Mesenchymal stem cell (in vitro differentiated cells and primary cell): Measurements from ENCODE around the gene TRIP13.

Experiments
- DNase-seq: peaks from one replicate; pipeline ENCODE4 v3.0.0-alpha.2; 2013
- H2AFZ ChIP-seq: one replicate; pipeline ENCODE4 v1.6.1; 2013; ENCODE audit warnings: low read depth, mild to moderate bottlenecking, control low read depth, inconsistent platforms, low read length, moderate library complexity
- H2AK5ac ChIP-seq: 2 replicates; pipeline ENCODE4 v1.6.1; 2013; ENCODE audit warnings: low read length, moderate library complexity, mild to moderate bottlenecking, inconsistent platforms; ENCODE audit not compliant: severe bottlenecking
- H2BK120ac ChIP-seq: one replicate; pipeline ENCODE4 v1.6.1; 2013; ENCODE audit warnings: low read depth, mild to moderate bottlenecking, inconsistent platforms, low read length, moderate library complexity
- H2BK12ac ChIP-seq, 2 experiments: one replicate each; pipeline ENCODE4 v1.6.1; 2013; ENCODE audit warnings: inconsistent platforms in 2 of 2, low read length in 2 of 2, mild to moderate bottlenecking in 2 of 2, moderate library complexity in 2 of 2, control low read depth in 1 of 2
- H2BK15ac ChIP-seq: one replicate; pipeline ENCODE4 v1.6.1; 2013; ENCODE audit warnings: mild to moderate bottlenecking, low read depth, inconsistent platforms; ENCODE audit not compliant: poor library complexity, severe bottlenecking
- H2BK5ac ChIP-seq: 2 replicates; pipeline ENCODE4 v1.6.1; 2013; ENCODE audit warnings: low read depth, mild to moderate bottlenecking, low read length, control low read depth, inconsistent platforms; ENCODE audit not compliant: poor library complexity, severe bottlenecking
- H3K14ac ChIP-seq, 2 experiments: one replicate each; pipeline ENCODE4 v1.6.1; 2013; ENCODE audit warnings: inconsistent platforms in 2 of 2, low read length in 2 of 2, control low read depth in 1 of 2, mild to moderate bottlenecking in 1 of 2, moderate library complexity in 1 of 2
- H3K18ac ChIP-seq, 2 experiments: one replicate each; pipeline ENCODE4 v1.6.1; 2013; ENCODE audit warnings: inconsistent platforms in 2 of 2, low read length in 2 of 2, control low read depth in 1 of 2, low read depth in 1 of 2, mild to moderate bottlenecking in 1 of 2
- H3K23ac ChIP-seq, 2 experiments: one replicate each; pipeline ENCODE4 v1.6.1; 2013; ENCODE audit warnings: inconsistent platforms in 2 of 2, low read length in 2 of 2, mild to moderate bottlenecking in 2 of 2, moderate library complexity in 2 of 2, control low read depth in 1 of 2
- H3K27ac ChIP-seq: 2 replicates; pipeline ENCODE4 v1.5.1; 2013; ENCODE audit warnings: mild to moderate bottlenecking, moderate library complexity, low read length, control low read depth, inconsistent platforms; ENCODE audit not compliant: poor library complexity, severe bottlenecking
- H3K27me3 ChIP-seq, 2 experiments: 2 replicates each; pipeline versions ENCODE4 v1.6.1 to v1.7.0; 2013; ENCODE audit warnings: low read length in 2 of 2, mild to moderate bottlenecking in 2 of 2, moderate library complexity in 2 of 2, control low read depth in 1 of 2, inconsistent platforms in 1 of 2; ENCODE audit not compliant: control insufficient read depth in 1 of 2, insufficient read depth in 1 of 2
- H3K36me3 ChIP-seq, 2 experiments: 2 replicates each; pipeline versions ENCODE4 v1.6.1 to v1.7.0; 2013; ENCODE audit warnings: low read length in 2 of 2, control low read depth in 1 of 2, inconsistent platforms in 1 of 2, low read depth in 1 of 2, mild to moderate bottlenecking in 1 of 2; ENCODE audit not compliant: insufficient read depth in 2 of 2, control insufficient read depth in 1 of 2
- H3K4ac ChIP-seq, 2 experiments: one replicate each; pipeline ENCODE4 v1.6.1; 2013; ENCODE audit warnings: inconsistent platforms in 2 of 2, low read length in 2 of 2, mild to moderate bottlenecking in 2 of 2, moderate library complexity in 2 of 2, control low read depth in 1 of 2, low read depth in 1 of 2
- H3K4me1 ChIP-seq: 2 replicates; pipeline ENCODE4 v1.6.1; 2013; ENCODE audit warnings: low read depth, low read length, control low read depth; ENCODE audit not compliant: control insufficient read depth, insufficient read depth
- H3K4me2 ChIP-seq: 2 replicates; pipeline ENCODE4 v1.6.1; 2013; ENCODE audit warnings: low read length, mild to moderate bottlenecking, inconsistent platforms; ENCODE audit not compliant: poor library complexity, severe bottlenecking
- H3K4me3 ChIP-seq, 2 experiments: 2 replicates each; pipeline versions ENCODE4 v1.5.1 to v1.7.0; 2013; ENCODE audit warnings: low read length in 2 of 2, mild to moderate bottlenecking in 2 of 2, control low read depth in 1 of 2, low read depth in 1 of 2; ENCODE audit not compliant: insufficient read depth in 1 of 2
- H3K79me1 ChIP-seq: replicated peaks from 2 replicates; pipeline ENCODE4 v1.6.1; 2013; ENCODE audit warnings: mild to moderate bottlenecking, control low read depth, low read length, inconsistent platforms; ENCODE audit not compliant: poor library complexity, severe bottlenecking
- H3K9ac ChIP-seq: 2 replicates; pipeline ENCODE4 v1.7.0; 2013; ENCODE audit warnings: mild to moderate bottlenecking, low read length, moderate library complexity
- H3K9me3 ChIP-seq: 2 replicates; pipeline ENCODE4 v1.7.0; 2013; ENCODE audit warnings: mild to moderate bottlenecking, low read length; ENCODE audit not compliant: control insufficient read depth
- H4K8ac ChIP-seq: one replicate; pipeline ENCODE4 v1.6.1; 2013; ENCODE audit warnings: inconsistent platforms, mild to moderate bottlenecking, low read length, moderate library complexity
- H4K91ac ChIP-seq: one replicate; pipeline ENCODE4 v1.6.1; 2013; ENCODE audit warnings: mild to moderate bottlenecking, low read length, inconsistent platforms
- WGBS: methylation state at CpG from one replicate; pipeline ENCODE4 v1.1.7; 2013; ENCODE audit warnings: mixed read lengths; 5-methylcytosine and 5-hydroxymethylcytosine counted together

The TRIP13 gene

GRCh38 chr5:935510-936084, 42.9 kb downstream of the TRIP13 start:
- H2BK5ac ChIP-seq = no peak overlapping the region
- no peak overlapping the region for H3K27ac ChIP-seq
- H3K4me1 ChIP-seq = no peaks in the 10 kb centered on the region
- H3K4ac ChIP-seq = no peak overlapping the region
- no peak overlapping the region for H3K4me2 ChIP-seq
- H2BK120ac ChIP-seq = no peak overlapping the region
- H2BK12ac ChIP-seq = no peak overlapping the region
- no peaks in the 10 kb centered on the region for H3K36me3 ChIP-seq
- no peak overlapping the region for H4K8ac ChIP-seq
- H3K4me3 ChIP-seq = no peak overlapping the region
- no peak overlapping the region for H4K91ac ChIP-seq
- no peak overlapping the region for H2AK5ac ChIP-seq
- peaks cover 60 to 79% of the 10 kb centered on the region in 2 experiments for H3K27me3 ChIP-seq
- no peak overlapping the region for H3K9ac ChIP-seq
- H3K9me3 ChIP-seq = no peaks in the 10 kb centered on the region
- H2BK15ac ChIP-seq = no peak overlapping the region
- no peak overlapping the region for H3K14ac ChIP-seq
- WGBS = 84% methylated on average over 5 of the region's 5 CpGs
- H3K18ac ChIP-seq = peak overlapping the region in 1 of 2 experiments; percentile 51
- no peak for DNase-seq
- no peak overlapping the region for H3K23ac ChIP-seq
- no peak overlapping the region for H2AFZ ChIP-seq
- H3K79me1 ChIP-seq = no peaks in the 10 kb centered on the region

GRCh38 chr5:936149-937144, 43.8 kb downstream of the TRIP13 start:
- 92% methylated on average over 18 of the region's 19 CpGs for WGBS

GRCh38 chr5:937151-937924, 44.7 kb downstream of the TRIP13 start:
- H3K9ac ChIP-seq = no peak overlapping the region
- no peak overlapping the region for H2BK5ac ChIP-seq
- H2BK120ac ChIP-seq = no peak overlapping the region
- H2BK15ac ChIP-seq = no peak overlapping the region
- H2BK12ac ChIP-seq = peak overlapping the region in 1 of 2 experiments; percentile 15
- H3K79me1 ChIP-seq = no peaks in the 10 kb centered on the region
- no peak overlapping the region for H4K8ac ChIP-seq
- H3K4me1 ChIP-seq = no peaks in the 10 kb centered on the region
- H3K4me3 ChIP-seq = no peak overlapping the region
- no peak overlapping the region for H3K14ac ChIP-seq
- H3K4me2 ChIP-seq = no peak overlapping the region
- H2AFZ ChIP-seq = no peak overlapping the region
- H3K27ac ChIP-seq = no peak overlapping the region
- no peak overlapping the region for H3K4ac ChIP-seq
- DNase-seq = no peak
- H4K91ac ChIP-seq = no peak overlapping the region
- no peaks in the 10 kb centered on the region for H3K9me3 ChIP-seq
- H3K27me3 ChIP-seq = peaks cover 43 to 71% of the 10 kb centered on the region in 2 experiments
- no peak overlapping the region for H3K18ac ChIP-seq
- no peaks in the 10 kb centered on the region for H3K36me3 ChIP-seq
- 88% methylated on average over 14 of the region's 14 CpGs for WGBS
- H2AK5ac ChIP-seq = no peak overlapping the region
- no peak overlapping the region for H3K23ac ChIP-seq

More at GRCh38 chr5:936149-937144, 43.8 kb downstream of the TRIP13 start:
- Histone ChIP-seq H4K8ac (no peak overlapping the region), H3K4me2 (no peak overlapping the region), H3K27ac (no peak overlapping the region), H3K4me3 (no peak overlapping the region), H3K9me3 (no peaks in the 10 kb centered on the region), H3K4ac (no peak overlapping the region), H3K23ac (no peak overlapping the region), H3K9ac (no peak overlapping the region), H3K4me1 (no peaks in the 10 kb centered on the region), H2AFZ (no peak overlapping the region), H4K91ac (no peak overlapping the region), H2BK15ac (no peak overlapping the region), H2BK5ac (no peak overlapping the region), H2BK12ac (no peak overlapping the region), H3K79me1 (no peaks in the 10 kb centered on the region), H3K36me3 (no peaks in the 10 kb centered on the region), H3K14ac (no peak overlapping the region), H3K27me3 (peaks cover 52 to 76% of the 10 kb centered on the region in 2 experiments), H2AK5ac (no peak overlapping the region), H3K18ac (no peak overlapping the region), H2BK120ac (no peak overlapping the region)
- no peak for DNase-seq

GRCh38 chr5:939368-939767, 46.7 kb downstream of the TRIP13 start:
- WGBS = 88% methylated on average over 7 of the region's 7 CpGs
- Histone ChIP-seq H3K9ac (no peak overlapping the region), H3K4me2 (no peak overlapping the region)

More at GRCh38 chr5:939368-939767, 46.7 kb downstream of the TRIP13 start:
- Histone ChIP-seq H3K9me3 (no peaks in the 10 kb centered on the region), H2AFZ (no peak overlapping the region), H3K23ac (no peak overlapping the region), H3K36me3 (no peaks in the 10 kb centered on the region), H4K8ac (no peak overlapping the region), H2BK15ac (no peak overlapping the region), H4K91ac (no peak overlapping the region), H3K14ac (no peak overlapping the region), H2BK5ac (no peak overlapping the region), H3K79me1 (no peaks in the 10 kb centered on the region), H3K4ac (no peak overlapping the region), H3K27me3 (peaks cover 51 to 77% of the 10 kb centered on the region in 2 experiments), H3K27ac (no peak overlapping the region), H3K4me1 (no peaks in the 10 kb centered on the region), H3K4me3 (no peak overlapping the region), H2AK5ac (no peak overlapping the region), H3K18ac (no peak overlapping the region), H2BK12ac (no peak overlapping the region), H2BK120ac (no peak overlapping the region)
- DNase-seq = no peak
